Right renal cortex interstitium (tissue), 3 donors: ENCODE data around the gene PLPPR1. TPM values are rescaled to one million over a fixed set of nuclear protein-coding genes. Genes with fewer than 3 reads are reported as not detected.

ENCODE experiments used
- DNase-seq, 3 donors: peaks; one replicate each; pipeline ENCODE4 v3.0.0-alpha.2; 2013; ENCODE audit warnings: low read depth in 3 of 3, low spot score in 2 of 3
- polyA plus RNA-seq, 3 donors: library from polyadenylated mRNA; unstranded; fragments of 120-200 nt; gene quantifications; one replicate each; pipeline ENCODE4 v1.2.1, GENCODE V29; 2013; ENCODE audit not compliant: insufficient read length in 3 of 3

PLPPR1 gene
- polyA plus RNA-seq, 3 donors = 17.5 to 23.8 (median 21.1) TPM

DNA sequence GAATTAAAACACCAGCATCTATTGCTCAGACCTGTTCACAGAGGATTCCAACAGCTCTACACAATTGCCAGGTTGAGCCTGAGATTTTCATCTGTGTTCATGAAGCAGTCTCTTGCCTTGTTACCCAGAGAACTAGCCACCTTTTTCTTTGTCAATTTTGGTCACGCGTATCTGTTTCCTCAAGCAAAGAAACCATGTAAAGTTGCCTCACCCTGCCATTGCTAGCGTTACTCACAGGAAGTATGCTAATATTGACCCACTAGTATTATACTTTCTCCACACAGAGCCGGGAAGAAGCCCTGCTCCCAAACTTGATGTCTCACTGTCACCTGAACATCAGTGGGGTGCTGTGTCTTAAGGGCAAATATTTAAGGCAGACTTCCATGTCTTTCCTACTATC is 168.5 kb downstream of the PLPPR1 start:
- DNase-seq = no peak

DNA sequence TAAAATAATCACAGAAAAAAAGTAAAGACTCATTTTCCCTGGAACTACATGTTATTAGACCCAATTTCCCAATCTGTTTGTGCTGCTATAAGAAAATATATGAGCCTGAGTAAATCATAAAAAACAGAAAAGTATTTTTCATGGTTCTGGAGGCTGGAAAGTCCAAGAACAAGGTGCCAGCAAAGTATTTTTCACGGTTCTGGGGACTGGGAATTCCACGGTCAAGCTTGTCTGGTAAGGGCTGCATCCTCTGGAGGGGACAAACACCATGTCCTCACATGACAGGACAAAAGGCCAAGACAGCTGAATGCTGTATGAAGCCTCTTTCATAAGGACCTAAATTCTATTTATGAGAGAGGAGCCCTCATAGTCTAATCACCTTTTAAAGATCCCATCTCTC is 172.3 kb downstream of the PLPPR1 start:
- no peak for DNase-seq

- no peak for DNase-seq
Measured at GRCh38 chr9:101201630-101202029, 173.1 kb downstream of the PLPPR1 start.

DNA sequence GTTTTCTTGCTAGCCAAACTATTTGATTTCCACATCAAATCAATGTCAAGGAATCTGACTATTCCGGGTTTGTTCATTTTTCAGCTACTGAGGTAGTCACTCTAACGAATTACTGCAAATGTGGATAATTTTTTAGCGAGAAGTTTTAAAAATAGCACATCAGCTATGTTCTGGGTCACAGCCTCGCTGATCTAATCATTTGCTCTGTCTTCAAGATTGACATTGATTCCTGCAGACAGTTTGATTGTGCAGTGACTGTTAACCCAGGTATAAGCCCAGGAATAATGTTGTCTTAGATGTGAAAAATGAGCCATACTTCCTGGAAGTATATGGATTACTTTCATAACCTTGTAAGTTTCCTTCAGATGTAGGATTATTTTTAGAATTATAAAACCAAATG is 181.1 kb downstream of the PLPPR1 start:
- DNase-seq = no peak

- DNase-seq = no peak
Measured at GRCh38 chr9:101212661-101213060, 184.1 kb downstream of the PLPPR1 start.

DNA sequence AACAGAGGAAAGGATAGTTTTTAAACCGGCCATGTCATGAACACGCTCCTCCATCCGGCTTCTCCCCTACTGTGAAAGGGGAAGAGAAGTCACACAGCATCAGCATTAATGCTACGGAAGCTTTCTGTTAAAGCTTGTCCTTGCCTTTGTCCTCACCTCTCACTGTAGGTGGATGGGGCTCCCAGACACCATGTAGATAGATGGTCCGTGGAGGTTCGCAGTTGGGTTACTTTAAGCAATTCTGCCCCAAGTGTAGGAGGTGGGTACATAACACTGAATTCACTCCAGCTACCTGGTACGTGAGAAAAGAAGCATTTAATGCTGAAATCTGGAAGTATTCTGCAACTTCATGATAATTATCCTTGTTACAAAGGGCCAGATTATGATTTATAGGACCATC is 190.5 kb downstream of the PLPPR1 start:
- DNase-seq = no peak

DNA sequence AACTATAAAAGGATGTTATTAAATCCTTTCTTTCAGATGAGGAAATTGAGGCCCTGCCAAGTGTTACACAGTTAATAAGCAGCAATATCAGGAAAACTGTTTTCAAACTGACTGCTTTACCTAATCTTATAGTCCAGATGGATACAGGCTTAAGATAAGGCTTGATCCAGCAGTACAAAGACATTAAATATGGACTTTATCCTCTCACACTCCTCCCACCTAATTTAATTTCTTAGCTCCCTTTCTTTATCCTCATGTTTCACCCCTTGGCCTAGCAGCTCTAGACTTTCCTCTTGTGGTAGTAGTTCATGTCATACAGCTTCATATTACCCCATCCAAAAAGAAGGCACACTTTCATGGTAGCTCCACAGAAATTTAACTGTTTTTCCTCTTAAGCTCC is 191.8 kb downstream of the PLPPR1 start:
- no peak for DNase-seq

DNA sequence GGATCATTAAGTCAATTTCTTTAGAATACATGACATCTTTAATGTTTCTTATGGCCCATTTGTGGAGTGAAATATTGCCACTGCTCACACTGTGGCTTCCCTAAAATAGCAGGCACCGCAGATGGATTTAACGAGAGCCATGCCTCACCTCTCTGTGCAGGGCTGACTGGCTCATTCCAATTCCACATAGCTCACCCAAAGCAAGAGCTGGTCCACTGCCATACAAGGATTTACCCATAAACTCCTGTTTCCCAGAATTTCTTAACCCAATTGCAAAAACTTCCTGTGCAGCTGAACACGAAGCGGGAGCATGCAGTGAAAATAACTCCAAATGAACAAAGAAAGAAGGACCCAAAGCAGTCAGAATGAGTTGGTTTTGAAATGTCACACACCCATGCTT is 196.7 kb downstream of the PLPPR1 start:
- no peak for DNase-seq

DNA sequence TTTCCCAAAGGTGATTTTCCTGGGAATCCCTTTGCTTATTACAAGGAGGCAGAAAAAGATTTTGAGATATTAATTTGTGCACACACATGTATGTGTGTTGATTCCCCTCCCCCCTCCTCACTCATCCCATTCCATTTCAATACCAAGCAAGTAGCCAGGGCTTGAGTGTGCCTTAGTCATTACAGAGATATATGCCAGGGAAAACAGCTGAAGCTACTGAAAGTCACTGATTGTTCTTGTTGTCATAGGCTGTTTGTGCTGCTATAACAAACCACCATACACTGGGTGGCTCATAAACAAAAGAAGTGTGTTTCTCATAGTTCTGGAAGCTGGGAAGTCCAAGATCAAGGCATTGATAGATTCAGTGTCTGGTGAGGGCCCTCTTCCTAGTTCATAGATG is 197.6 kb downstream of the PLPPR1 start:
- DNase-seq = no peak

- DNase-seq = no peak
Measured at GRCh38 chr9:101226803-101227202, 198.3 kb downstream of the PLPPR1 start.

GRCh38 chr9:101229606-101230005 is 201.1 kb downstream of the PLPPR1 start:
- no peak for DNase-seq

GRCh38 chr9:101232405-101232977 is 204.0 kb downstream of the PLPPR1 start:
- DNase-seq = no peak

GRCh38 chr9:101235105-101235866 is 206.8 kb downstream of the PLPPR1 start:
- peak; percentile 9 to 39 (median 20) for DNase-seq

GRCh38 chr9:101242651-101243050 is 214.1 kb downstream of the PLPPR1 start:
- no peak for DNase-seq

DNA sequence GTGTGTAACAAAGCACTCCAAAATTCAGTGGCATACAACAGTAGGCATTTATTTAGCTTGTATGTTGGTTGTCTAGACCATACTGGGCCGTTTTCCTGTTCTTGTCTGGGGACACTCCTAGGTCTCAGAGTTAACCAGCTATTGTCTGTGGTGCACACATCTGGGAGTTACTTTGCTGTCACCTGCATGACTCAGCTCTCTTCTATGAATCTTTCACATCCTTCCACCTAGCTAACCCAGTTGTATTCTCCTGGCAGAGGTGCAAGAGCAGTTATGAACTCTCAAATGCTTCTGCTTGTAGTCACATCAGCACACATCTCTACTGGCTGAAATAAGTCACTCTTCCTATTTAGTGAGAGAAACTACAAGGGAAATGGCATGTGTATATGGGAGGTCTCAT is 218.2 kb downstream of the PLPPR1 start:
- no peak for DNase-seq

DNA sequence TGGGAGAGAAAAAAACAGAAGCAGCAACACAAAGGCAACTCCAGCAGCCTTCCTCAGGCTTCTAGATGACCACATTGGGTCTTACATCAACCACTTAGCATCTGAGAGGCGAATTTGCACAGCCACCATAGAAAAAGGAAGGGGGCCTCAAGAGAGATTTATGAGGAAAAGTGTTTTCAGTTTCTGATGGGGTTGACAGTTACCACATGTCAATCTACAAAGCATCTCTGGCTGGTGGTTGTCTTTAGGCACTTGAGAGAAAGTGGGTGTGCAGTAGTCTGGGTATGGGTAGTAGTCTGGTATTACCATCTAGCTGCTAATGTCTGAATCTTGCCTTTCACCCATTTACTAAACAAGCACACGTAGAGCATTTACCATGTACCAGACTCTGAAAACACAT is 218.8 kb downstream of the PLPPR1 start:
- no peak for DNase-seq

DNA sequence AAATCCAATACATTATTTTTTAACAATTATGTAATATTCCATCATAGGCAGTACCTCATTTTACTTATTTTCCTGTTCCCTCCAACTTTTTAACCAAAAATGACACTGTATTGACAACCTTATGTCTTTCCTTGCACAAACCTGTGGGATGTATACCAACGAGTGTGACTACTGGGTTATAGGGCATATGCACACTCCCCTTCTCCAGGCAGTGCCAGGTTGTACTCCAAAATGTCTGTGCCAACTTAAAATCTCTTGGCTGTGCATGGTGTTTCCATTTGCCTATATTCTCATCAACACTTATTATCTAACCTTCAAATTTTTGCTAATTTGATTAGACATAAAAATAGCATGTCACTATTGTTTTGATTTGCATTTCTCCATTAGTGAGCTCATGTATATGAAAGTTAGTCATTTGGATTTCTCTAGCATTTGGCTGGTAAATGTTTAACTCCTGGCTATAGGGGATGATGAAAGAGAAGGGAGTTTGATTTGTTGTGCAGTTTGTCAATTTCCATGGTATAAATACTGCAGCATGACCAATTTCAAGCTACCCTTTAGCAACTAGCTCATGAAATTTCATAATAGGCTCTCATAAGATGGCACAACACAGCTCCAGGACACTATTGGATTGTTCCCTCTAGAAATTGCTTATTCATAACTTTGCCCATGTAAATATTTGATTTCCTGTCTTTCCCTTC is 226.4 kb downstream of the PLPPR1 start:
- no peak for DNase-seq

- DNase-seq = no peak
Measured at GRCh38 chr9:101264727-101265126, 236.2 kb downstream of the PLPPR1 start.

DNA sequence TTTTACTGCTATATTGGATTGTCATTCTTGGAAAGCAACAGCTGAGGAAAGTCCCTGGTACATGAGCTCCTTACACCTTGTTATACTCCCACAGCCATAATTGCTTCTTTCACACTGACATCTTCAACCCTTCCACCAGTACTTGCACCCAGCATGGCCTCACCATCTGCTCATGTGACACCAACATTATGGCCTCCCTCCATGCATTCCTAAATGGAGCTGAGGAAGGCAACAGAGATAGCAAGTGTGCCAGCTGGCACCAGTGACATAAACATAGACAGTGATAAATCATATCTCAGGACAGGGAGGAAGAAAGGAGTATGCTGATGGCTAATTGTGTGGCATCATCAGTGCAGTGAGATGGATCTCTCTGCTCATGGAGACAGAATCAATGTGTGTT is 236.7 kb downstream of the PLPPR1 start:
- DNase-seq = no peak

DNA sequence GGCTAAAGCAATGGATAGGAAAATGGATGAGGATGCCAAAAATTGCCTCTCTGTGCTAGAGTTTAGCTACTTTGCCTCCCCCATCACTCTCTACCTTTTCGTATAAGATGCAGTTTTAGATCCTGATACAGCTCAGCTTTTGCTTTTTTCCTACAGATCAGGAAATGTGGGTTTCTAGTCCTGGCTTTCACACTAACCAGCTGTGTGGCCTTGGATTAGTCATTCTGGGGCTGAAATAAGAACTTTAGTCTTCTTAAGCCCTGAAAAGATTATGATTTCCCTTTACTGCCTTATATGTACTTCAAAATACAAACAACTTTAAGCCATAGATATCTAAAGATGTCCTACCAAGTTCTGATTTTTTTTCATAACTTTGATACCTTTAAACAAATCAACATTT is 239.9 kb downstream of the PLPPR1 start:
- DNase-seq = no peak

GRCh38 chr9:101269591-101270283 is 241.2 kb downstream of the PLPPR1 start:
- no peak for DNase-seq
